OCI-M2 (cell line): ENCODE results near the gene STK24.

Experiments
- DNase-seq: peaks from one replicate; lab custom pipeline; 2025; ENCODE audit not compliant: unreplicated experiment; lab: John Stamatoyannopoulos, UW

The STK24 gene

GRCh38 chr13:98476538-98476966 lies 100.4 kb downstream of the STK24 start:
- DNase-seq, result no peak

DNA sequence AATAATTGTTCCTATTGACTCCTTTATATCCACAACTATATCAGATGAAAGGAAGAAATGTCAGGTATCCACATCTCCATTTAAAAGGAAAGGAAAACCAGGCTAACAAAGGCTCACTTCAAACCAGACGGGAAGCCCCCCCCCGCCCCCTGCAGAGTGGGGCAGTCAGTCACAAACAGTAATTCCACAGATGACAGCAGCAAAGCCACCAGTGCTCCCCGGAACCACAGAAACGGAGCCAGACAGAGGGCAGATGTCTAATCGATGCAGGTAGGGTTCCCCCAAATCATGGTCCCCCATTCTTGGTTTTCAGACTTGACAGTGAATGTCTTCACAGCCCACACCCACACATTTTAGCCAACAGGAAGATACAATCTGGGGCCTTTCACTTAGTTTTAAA lies 100.8 kb downstream of the STK24 start:
- DNase-seq, result no peak

- DNase-seq, result no peak
These were observed 101.4 kb downstream of the STK24 start for GRCh38 chr13:98475522-98475921.

DNA sequence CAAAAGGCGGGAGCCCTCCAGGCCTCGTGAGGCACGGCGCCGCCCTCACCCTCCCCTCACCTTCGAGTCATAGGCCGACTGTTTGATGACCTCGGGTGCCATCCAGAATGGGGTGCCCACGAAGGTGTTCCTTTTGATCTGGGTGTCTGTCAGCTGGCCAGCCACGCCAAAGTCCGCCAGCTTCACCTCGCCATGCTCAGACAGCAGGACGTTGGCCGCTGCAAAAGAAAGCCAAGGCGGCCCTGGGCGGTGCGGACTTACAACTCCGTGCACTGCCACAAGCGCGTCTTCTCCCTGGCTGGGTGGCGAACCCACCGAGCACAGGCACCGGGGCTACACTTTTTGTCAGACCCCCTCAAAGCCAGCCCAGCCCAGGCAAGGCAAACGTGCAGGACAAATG lies 102.1 kb downstream of the STK24 start:
- no peak for DNase-seq

GRCh38 chr13:98474292-98474691 lies 102.6 kb downstream of the STK24 start:
- no peak for DNase-seq

DNA sequence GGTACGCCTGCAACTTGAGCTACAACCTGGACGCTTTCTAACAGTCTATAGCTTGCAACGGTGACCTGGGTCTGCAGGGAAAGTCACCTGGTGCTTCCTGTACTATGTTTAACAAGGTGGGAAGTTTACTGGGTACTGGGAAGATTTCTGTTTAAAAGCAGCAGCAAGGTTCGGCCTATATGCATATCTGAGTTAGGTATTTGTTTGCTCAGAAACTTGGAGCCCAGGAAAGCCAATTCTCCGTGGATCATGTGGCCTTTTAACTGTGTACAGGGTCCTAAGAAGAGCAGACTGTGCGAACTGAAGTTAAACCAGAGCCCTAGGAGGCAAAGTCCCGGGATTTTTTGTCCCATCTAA lies 103.1 kb downstream of the STK24 start:
- no peak for DNase-seq

DNA sequence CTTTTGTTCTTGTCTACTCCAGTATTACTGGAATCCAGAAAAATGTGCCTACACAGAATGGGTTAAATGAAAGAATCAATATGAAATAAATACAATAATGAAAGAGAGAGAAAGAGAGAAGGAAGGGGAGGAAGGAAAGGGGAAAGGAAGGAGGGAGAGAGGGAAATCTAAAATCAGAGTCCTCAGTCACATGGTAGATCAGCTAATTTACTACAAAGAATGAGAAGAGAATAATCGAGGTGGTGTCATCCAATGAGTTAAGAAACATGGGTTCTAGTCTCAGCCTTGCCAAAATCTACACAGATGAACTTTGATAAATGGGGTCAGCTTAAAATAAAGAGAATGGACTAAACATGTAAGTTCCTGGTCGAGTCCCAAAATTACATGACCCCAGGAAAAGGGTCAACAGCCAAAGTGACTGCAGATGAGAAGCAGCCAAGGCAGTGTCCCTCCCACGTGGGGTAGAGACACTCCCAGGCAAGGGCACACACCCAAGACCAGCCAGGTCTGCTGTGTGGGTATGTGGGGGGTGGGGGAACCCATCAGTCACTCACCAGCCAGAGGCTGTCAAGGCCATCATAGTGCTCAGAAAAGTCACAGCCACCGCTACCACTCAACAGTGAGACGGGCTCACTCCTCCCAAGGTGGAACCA lies 103.6 kb downstream of the STK24 start:
- no peak for DNase-seq

DNA sequence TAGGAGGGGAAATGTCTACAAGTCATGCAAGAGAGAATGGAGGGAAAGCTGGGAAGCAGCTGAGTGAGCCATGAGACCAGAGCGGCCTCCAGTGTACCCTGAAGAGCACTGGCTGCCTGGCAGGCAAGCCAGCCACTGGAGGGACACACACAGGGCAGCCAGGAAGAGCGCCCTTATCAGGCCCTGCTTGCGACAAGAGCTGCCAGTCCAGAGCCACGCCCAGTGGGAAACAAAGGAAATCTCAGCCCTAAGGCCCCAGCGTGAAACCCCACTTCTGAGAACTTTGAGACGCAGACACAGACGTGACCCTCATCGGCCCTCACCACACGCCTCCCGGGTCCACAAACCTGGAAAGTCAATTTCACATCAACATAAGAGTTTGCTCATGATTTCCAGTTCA lies 105.0 kb downstream of the STK24 start:
- DNase-seq, result no peak

GRCh38 chr13:98470920-98471319 lies 106.0 kb downstream of the STK24 start:
- no peak for DNase-seq

DNA sequence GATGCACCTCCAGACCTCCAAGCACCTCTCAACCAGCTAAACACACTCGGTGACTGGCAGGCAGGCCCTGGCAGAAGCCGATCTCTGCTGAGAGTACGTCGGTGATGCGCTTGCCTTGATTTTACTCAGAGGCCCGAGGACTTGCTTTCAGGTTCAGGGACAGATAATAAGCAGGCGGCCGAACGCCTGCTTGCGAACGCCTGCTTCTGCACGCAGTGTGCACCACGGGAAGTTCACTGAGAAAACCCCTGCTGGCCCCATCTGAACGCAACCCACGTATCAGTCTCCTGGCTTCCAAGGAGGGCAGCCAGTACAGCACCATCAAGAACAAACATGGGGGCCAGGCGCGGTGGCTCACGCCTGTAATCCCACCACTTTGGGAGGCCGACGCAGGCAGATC lies 108.0 kb downstream of the STK24 start:
- no peak for DNase-seq

DNA sequence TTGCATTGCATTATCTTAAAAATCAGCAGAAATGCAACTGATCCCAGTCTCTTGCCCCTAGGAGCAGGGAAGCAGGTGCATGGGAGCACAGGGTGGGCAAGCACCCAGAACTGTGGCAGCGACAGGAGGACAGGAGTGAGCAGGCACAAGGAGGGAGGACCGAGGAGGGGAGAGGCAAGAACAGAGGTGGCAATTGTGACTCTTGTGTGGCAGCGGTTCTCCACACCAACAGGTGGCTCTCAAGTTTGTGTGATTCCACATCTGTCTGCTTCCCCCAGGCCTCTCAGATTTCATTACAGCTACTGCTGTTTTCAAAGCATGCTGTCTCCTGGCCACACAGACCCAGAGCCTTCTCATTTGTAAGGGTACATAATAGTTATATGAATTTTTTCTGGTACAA lies 108.5 kb downstream of the STK24 start:
- DNase-seq, result no peak

GRCh38 chr13:98467263-98467985 lies 109.5 kb downstream of the STK24 start:
- DNase-seq, result no peak

- DNase-seq, result no peak
These were observed 110.2 kb downstream of the STK24 start for GRCh38 chr13:98466634-98467236.

DNA sequence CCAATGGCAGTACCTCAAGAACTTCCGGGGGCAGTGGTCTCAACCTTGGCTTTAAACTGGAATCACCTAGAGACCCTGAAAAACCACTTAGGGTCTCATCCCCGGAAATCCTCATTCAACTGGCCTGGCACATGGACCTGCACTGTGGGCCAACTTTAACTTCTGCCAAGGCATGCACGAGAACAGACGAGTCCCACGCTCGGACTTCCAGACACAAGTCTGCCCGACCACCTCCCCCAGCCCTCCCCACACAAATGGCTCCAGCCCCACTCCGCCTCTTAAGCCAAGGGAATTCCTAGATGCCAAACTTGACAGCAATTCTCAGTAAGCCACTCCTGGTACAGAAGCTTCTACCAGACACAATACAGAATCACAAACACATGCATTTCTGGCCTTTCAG lies 114.0 kb downstream of the STK24 start:
- DNase-seq, result no peak

GRCh38 chr13:98462241-98462882 lies 114.5 kb downstream of the STK24 start:
- DNase-seq, result no peak

- DNase-seq, result no peak
These were observed 115.2 kb downstream of the STK24 start for GRCh38 chr13:98461486-98462240.

DNA sequence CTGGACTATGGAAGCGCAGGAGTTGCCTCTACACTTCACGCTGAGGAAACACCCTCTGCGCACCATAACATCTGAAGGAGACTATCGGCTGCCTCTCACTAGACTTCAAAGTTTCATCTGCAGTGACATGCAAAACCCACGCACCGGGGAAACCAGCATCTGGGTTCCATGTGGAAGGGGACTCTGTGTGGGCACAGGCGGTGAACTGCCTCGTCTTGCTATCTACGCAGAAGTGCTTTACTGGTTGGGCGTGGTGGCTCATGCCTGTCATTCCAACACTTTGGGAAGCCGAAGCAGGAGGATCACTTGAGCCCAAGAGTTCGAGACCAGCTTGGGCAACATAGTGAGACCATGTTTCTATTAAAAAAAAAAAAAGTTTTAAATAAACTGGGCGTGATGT lies 116.4 kb downstream of the STK24 start:
- DNase-seq, result no peak

GRCh38 chr13:98459721-98460370 lies 117.1 kb downstream of the STK24 start:
- no peak for DNase-seq

DNA sequence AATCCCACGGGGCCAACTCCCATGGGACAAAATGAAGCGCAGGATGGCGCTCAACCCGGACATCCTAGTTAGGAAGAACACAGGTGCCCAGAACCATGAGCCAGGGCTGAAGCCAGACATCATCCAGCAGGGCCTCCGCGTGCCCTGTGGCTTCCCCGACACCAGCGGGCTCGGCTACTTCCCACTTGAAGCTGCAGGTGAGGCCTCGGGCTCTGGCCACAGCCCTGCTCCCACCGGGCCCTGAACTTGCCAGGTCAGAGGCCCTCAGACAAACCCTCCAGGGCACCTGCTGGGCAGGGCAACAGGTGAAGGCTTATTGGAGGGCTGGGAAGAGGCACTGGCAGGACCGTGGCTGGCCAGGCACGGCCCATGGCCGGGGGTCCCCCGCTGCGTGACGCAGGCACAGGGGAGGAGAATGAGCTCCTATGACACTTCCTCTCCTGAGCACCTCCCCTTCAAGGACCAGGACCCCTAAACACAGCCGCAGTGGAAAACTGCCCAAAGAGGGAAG lies 117.7 kb downstream of the STK24 start:
- no peak for DNase-seq

GRCh38 chr13:98458431-98458830 lies 118.5 kb downstream of the STK24 start:
- DNase-seq, result no peak

GRCh38 chr13:98457053-98457452 lies 119.9 kb downstream of the STK24 start:
- DNase-seq, result no peak
